Measurements from ENCODE around the gene ACTL6B.
"Not testable (repeated sequence)": the region's sequence is repeated elsewhere in the genome, so short reads cannot be mapped to it uniquely, and the experiment has no call there.

ACTL6B gene

DNA sequence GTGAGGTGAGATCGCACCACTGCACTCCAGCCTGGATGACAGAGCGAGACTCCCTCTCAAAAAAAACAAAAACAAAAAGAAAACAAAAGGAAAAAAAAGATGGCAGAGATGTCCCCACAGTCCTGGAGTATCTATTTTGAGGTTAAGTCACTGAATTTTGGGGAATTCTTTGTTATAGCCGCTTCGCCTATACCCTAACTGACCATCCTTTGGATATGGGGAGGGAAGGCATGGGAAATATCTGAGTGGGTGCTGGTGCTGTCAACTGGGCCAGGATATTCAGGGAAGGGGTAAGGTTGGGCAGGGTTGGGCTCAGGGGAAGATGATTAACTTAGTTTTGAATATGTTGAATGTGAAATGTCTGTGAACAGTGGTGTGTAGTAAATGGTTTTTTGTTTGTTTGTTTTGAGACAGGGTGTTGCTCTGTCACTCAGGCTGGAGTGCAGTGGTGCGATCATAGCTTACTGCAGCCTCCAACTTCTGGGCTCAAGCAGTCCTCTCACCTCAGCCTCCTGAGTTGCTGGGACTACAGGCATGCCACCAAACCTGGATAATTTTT is 9.0 kb upstream of the ACTL6B start:
- TF ChIP-seq, protein P1, sequence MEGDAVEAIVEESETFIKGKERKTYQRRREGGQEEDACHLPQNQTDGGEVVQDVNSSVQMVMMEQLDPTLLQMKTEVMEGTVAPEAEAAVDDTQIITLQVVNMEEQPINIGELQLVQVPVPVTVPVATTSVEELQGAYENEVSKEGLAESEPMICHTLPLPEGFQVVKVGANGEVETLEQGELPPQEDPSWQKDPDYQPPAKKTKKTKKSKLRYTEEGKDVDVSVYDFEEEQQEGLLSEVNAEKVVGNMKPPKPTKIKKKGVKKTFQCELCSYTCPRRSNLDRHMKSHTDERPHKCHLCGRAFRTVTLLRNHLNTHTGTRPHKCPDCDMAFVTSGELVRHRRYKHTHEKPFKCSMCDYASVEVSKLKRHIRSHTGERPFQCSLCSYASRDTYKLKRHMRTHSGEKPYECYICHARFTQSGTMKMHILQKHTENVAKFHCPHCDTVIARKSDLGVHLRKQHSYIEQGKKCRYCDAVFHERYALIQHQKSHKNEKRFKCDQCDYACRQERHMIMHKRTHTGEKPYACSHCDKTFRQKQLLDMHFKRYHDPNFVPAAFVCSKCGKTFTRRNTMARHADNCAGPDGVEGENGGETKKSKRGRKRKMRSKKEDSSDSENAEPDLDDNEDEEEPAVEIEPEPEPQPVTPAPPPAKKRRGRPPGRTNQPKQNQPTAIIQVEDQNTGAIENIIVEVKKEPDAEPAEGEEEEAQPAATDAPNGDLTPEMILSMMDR (conservative IDR thresholded peaks at IDR 0.05; ENCODE audit: low read depth, low read length) = no peak
- DNase-seq (ENCODE audit: low read depth) = no peak
- H3K4me3 ChIP-seq (ENCODE audit: low read length) = no peak overlapping the region

DNA sequence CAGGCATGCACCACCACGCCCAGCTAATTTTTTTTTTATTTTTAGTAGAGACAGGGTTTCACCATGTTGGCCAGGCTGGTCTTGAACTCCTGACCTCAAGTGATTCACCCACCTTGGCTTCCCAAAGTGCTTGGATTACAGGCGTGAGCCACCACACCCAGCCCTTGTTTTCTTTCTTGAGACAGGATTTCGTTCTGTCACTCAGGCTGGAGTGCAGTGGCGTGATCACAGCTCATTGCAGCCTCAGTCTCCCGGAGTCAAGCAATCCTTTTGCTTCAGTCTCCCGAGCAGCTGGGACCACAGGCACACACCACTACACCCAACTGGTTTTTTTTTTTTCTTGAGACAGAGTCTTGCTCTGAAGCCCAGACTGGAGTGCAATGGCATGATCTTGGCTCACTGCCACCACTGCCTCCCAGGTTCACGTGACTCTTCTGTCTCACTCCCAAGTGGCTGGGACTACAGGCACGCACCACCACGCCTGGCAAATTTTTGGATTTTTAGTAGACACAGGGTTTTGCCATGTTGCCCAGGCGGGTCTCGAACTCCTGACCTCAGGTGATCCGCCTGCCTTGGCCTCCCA is 6.0 kb upstream of the ACTL6B start:
- DNase-seq (ENCODE audit: low read depth); H3K4me3 ChIP-seq (ENCODE audit: low read length): not testable (repeated sequence)

DNA sequence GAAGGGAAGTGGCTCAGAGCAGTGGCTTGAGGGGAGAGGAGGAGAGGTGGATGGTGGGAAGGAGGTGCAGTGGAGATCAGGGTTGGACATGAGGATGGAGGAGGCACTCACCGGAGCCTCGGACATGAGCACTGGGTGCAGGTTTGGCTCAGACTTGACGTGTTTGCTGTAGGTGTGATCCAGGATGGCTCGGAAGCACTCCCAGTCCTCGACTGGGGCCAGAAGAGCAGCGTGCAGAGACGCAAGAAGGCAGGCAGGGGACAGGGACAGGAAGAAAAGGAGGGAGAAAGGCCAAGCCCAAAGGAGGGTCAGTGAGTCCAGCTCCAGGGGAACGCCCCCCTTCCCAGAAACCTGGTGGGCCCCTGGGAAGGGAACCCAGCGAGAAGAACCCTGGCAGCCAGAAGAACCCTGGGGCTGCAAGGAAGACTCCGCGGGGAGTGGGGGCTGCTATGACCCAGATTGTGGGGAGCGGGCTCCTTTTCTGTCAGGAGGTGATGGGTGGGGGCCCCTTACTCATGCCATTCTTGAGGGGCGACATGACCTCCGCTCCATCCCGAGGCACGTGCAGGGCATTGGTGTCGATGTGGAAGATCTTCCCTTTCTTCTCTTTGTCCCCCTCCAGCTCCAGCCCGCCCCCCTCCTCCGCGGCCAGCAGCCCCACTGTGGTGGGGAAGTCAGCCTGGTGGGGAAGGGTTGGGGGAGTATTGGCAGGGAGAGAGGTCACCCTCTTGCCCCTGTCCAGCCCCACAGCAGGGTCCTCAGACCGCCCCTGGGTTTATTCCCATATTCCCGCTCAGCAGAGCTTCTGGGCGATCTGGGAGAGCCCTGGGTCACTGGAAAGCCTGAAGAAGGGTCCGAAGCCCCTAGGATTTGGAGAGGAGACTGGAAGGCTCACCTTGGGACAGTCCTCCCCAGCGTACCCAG is 1.1 kb downstream of the ACTL6B start:
- TF ChIP-seq, protein P1 (conservative IDR thresholded peaks at IDR 0.05; ENCODE audit: low read depth, low read length) = no peak
- no peak for DNase-seq (ENCODE audit: low read depth)
- no peak overlapping the region for H3K4me3 ChIP-seq (ENCODE audit: low read length)

DNA sequence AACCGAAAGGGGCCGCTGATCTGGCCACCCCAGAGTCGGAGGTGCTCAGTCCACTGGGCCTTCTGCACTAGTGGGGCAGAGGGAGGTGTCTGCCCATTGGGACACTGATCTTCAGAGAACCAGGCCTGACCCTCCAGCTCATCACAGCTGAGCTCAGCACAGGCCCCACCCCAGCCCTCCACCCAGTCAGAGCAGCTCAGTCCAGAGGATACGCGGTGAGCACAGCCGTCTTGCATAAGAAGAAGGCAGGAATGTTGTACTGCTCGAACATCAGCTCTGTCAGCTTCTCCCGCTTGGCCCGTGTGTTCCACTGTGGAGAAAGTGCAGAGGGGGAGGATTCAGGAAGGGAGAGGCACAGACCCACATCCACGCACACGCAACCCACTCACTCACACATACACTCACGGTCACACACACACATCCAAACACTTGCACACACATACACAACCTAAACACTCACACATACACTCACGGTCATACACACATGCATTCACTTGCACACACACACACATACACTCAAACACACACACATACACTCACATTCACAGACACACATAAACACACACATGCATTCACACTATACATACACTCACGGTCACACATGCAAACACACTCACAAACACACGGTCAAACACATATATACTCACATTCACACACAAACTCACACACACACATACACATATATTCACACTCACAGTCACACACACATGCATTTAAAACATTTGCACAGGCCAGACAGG is 6.3 kb downstream of the ACTL6B start:
- no peak for DNase-seq (ENCODE audit: low read depth)
- no peak overlapping the region for H3K4me3 ChIP-seq (ENCODE audit: low read length)
- TF ChIP-seq, protein P1 (conservative IDR thresholded peaks at IDR 0.05; ENCODE audit: low read depth, low read length) = no peak

DNA sequence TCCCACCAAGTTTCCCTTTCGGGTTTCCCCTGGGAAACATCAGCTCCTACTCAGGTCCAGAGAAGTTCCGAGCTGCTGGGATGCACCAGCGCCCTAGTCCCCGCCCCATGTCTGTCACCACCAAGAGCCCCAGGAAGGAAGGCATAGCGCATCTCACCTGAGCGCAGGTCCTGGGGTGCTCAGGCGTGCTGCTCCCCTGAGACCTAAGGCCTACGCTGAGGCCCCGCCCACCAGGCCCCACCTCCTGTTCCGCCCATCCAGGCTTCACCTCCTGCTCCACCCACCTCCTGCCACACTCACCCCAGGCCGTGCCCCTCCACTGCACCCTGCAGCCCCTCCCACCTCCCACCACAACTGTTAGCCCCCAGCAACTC is 13.7 kb downstream of the ACTL6B start:
- TF ChIP-seq, protein P1 (conservative IDR thresholded peaks at IDR 0.05; ENCODE audit: low read depth, low read length) = no peak
- no peak overlapping the region for H3K4me3 ChIP-seq (ENCODE audit: low read length)

DNA sequence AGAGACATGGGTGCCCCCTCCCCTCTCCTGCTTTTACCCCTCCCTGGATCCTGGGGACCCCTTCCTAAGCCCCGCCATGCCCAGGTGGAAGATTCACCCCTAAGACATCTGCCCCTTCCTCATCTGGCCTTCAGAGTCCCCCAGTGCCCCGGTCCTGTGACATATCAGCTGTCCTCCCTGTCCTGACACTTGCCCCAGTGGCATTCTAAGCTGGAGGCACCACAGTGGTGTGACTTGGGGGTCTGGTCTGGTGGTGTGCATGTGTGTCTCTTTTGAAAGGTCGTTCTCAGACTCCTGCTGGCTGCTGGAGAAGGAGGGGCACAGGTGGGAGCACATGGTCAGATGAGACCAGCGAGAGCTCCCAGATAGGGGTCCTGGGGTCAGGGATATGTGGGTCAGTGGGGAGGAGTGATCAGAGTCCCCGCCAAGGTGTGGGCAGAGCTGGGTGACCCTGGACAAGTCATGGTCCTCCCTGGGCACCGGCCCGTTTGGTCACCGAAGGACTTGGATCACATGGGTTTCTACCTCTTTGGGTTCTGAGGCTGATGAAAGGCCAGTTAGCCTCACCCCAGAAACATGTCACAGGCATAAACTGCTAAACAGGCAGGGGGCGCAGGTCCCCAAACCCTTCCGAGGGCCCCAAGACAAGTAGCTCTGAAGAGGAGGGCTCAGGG is 14.3 kb downstream of the ACTL6B start:
- TF ChIP-seq, protein P1 (conservative IDR thresholded peaks at IDR 0.05; ENCODE audit: low read depth, low read length) = no peak
- no peak for DNase-seq (ENCODE audit: low read depth)
- H3K4me3 ChIP-seq (ENCODE audit: low read length) = no peak overlapping the region

More for the DNA sequence above, 13.7 kb downstream of the ACTL6B start:
- DNase-seq (ENCODE audit: low read depth) = no peak

DNA sequence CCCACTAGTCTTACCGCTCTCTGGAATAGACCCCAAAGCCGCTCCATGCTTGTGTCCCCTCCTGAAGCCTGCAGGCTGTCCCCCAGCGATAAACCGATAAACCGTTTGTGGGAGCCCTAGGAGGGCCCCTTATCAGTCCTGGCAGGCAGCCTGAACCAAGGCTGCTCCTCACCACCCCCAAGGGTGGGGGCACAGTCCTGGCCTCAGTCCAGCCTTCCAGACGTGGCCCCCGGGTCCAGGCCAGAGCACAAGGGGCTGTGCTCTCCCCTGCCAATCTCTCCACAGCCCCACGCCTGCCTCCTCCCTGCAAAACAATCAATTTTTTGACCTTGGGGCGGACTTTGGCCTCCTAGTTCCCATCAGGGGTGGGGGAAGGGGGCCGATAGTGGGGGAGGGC is 14.8 kb downstream of the ACTL6B start, which contains the start of gene TFR2:
Gene TFR2 (minus strand): TSS at position 90 of the 397 bp plus-strand sequence. CDS start 43 bp downstream, at position 47.
- H3K4me3 ChIP-seq (ENCODE audit: low read length) = no peak within 1 kb of the TSS
- no peak for DNase-seq (ENCODE audit: low read depth)
- TF ChIP-seq, protein P1 (conservative IDR thresholded peaks at IDR 0.05; ENCODE audit: low read depth, low read length) = no peak
